CD4-positive, alpha-beta T cell treated with Interleukin-6 for 4 hours (primary cell): ENCODE measurements around the gene PGF.

Experiments used
- DNase-seq: peaks from one replicate; pipeline ENCODE4 v3.0.0-alpha.2; 2020; ENCODE audit warnings: mixed read lengths

PGF gene

DNA sequence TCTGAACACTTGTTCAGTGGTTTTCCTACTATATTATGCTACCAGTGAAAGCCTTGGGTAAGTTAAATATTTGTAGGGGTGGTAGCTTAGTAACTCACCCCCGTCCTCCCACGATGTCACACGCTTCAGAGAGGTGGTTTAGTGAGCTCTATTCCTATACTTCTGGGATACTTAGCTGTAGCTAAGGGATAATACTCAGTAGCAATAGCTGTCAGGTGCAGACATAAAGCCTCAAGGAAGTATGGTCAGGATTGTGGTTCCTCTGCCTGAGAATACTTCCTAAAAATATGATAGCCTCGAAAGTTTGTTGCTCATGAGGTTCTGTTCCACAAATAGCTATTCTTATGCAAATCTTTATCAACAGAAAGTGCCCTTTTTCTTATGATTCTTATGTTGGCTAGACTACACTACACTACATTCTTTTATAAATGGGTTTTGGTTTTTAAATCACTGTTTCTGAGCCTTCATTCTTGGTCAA lies 61.7 kb downstream of the PGF start:
- DNase-seq: no peak

DNA sequence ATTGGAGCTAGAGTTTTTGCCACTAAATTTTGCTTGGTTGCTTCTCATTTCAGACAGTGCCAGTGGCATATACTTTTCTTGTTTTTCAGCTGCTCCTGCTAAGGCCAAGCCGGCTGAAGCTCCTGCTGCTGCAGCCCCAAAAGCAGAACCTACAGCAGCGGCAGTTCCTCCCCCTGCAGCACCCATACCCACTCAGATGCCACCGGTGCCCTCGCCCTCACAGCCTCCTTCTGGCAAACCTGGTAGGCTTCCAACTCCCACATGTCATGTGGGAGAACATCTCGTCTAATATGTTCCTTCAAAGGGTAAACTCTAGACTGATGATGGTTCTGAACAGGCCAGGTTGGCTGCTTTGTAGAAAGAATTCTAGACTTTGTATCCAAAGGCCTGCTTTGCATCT lies 62.7 kb downstream of the PGF start:
- no peak for DNase-seq

DNA sequence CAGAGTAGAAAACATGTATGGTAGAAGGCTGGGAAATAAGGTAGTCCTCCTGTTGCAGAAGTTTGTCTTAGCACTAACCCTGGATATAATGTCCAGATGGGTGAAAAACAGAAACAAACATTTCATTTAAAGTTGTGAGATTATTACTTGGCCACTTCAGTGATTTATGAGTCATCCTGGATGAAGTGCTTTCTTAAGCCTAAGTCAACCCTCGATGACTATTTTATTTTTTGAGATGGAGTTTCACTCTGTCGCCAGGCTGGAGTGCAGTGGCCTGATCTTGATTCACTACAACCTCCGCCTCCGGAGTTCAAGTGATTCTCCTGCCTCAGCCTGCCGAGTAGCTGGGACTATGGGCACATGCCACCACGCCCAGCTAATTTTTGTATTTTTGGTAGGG lies 63.5 kb downstream of the PGF start:
- no peak for DNase-seq
